ENCODE data around the gene DNM3.

DNA sequence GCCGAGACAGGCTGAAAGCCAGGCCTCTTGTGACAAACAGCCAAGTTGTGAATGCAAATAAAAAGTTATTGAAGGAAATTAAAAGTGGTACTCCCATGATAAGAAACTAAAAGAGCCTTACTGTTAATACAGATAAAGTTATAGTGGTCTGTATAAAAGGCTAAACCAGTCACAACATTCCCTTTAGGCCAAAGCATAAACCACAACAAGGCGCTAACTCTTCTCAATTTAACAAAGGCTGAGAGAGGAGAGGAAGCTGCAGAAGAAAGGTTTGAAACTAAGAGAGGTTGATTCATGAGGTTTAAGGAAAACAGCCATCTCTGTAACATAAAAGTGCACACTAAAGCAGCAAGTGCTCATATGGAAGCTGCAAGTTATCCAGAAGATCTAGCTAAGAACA lies 589.9 kb downstream of the DNM3 start:
- TF ChIP-seq, protein P1, sequence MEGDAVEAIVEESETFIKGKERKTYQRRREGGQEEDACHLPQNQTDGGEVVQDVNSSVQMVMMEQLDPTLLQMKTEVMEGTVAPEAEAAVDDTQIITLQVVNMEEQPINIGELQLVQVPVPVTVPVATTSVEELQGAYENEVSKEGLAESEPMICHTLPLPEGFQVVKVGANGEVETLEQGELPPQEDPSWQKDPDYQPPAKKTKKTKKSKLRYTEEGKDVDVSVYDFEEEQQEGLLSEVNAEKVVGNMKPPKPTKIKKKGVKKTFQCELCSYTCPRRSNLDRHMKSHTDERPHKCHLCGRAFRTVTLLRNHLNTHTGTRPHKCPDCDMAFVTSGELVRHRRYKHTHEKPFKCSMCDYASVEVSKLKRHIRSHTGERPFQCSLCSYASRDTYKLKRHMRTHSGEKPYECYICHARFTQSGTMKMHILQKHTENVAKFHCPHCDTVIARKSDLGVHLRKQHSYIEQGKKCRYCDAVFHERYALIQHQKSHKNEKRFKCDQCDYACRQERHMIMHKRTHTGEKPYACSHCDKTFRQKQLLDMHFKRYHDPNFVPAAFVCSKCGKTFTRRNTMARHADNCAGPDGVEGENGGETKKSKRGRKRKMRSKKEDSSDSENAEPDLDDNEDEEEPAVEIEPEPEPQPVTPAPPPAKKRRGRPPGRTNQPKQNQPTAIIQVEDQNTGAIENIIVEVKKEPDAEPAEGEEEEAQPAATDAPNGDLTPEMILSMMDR (IDR thresholded peaks at IDR 0.05) = no peak
- TF ChIP-seq EZH2phosphoT487 (IDR thresholded peaks at IDR 0.05) = no peak

Measured in neural progenitor cell (in vitro differentiated cells).